Epidermal melanocyte (primary cell): Measurements from ENCODE around the gene BPIFB2.

Experiments used
- DNase-seq: peaks from one replicate; pipeline ENCODE4 v3.0.0; 2011; ENCODE audit warnings: low spot score; ENCODE audit not compliant: insufficient read length

The BPIFB2 gene

DNA sequence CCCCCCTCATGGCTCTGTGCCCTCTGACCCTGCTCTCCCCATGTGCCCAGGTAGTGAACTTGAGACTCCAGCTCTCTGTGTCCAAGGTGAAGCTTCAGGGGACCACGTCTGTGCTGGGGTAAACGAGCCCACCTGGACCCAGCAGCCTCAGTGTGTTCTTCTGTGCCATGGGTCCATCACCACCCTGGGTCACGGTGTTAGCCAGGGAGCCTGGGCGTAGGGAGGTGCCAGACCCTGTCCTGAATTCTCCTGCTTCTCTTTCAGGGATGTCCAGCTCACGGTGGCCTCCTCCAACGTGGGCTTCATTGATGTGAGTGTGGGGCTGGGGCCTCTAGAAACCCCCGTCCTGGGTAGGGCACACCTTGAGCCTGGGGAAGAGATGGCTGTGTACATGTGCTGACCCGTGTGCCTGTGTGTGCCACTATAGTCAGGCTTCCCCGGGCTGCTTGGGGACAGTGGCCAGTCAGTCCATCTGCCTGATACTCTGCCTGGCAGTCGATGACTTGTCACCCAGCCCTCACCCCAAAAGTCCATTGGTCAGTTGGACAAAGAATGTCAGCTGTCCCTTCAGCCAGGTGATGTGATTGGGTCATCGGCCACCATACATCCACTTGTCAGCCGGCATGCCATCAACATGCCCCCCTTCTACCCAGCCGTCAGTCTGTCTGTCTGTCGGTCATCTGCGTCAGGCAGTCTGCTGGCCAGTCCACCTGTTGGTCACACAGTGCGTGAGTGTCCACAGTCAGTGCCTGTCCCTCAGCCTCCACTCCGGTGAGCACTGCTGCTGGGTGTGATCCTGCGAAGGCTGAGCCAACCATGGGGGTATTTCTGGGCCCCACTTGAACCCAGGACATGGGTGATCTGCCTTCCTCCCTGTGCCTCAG is 13.0 kb downstream of the BPIFB2 start:
- DNase-seq: no peak

DNA sequence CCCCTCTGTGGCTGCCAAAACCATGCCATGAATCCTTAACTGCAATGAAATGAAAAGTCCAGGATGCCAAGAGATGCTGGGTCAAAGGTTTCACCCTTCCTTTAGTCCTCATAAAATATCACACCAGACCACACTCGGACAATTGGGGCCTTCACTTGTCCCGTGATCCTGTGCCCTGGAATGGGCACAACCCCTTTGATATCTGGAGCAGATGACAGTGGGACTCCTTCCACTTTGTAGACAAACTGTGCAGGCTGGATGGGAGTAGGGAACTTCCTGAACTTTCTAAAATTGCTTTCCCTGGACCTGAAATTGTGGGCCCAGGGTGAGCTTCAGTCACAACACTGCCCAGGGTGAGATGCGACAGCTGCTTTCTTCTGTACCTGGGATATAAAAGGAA is 14.4 kb downstream of the BPIFB2 start:
- no peak for DNase-seq

DNA sequence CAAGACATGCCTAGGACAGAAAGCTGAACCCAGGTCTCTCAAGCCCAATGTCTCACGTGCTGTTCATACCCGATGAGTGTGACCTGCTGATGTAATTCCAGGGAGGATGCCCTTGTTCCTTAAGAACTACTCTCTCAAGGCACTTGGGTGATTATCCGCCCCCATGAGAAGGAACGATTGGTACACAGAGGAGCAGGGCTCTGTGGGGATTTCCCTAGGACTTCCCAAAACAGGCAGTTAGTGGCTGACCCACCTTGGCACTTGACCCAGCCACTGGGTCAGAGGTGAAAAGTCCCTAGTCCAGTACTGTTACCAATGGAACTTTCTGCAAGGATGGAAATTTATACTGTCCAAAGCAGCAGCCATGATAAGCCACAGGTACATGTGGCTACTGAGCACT is 14.8 kb downstream of the BPIFB2 start:
- DNase-seq: no peak

DNA sequence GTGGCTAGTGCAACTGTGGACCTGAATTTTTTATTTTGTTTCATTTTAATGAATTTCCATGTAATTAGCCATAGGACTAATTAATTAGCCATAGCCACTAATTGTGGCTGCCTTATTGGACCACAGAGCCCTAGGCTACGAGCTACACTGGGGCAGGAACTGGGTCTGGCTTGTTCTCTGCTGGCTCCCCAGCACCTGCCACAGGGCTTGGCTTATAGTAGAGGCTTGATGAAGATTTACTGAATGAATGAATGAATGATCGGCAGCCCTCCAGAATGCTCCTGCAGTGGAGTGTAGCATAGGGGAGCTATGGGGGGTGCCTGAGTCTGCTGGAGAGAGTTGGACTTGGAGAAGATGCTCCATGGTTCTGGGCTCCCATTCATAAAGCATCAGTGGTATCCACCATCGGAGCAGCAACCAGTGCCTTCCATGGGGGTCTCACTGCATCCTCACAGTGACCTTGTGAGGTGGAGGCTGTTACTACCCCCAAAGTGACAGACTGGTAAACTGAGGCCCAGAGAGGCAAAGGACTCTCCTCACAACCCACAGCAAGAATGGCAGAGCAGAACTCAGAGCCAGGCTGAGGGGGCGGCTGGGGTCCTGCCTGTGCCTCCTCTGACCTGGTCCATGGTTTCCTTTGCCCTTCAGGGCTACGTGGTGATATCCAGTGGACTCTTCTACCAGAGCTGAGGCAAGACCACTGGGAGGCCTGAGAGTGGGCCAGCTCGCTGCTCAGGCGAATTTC is 15.4 kb downstream of the BPIFB2 start:
- DNase-seq: no peak

DNA sequence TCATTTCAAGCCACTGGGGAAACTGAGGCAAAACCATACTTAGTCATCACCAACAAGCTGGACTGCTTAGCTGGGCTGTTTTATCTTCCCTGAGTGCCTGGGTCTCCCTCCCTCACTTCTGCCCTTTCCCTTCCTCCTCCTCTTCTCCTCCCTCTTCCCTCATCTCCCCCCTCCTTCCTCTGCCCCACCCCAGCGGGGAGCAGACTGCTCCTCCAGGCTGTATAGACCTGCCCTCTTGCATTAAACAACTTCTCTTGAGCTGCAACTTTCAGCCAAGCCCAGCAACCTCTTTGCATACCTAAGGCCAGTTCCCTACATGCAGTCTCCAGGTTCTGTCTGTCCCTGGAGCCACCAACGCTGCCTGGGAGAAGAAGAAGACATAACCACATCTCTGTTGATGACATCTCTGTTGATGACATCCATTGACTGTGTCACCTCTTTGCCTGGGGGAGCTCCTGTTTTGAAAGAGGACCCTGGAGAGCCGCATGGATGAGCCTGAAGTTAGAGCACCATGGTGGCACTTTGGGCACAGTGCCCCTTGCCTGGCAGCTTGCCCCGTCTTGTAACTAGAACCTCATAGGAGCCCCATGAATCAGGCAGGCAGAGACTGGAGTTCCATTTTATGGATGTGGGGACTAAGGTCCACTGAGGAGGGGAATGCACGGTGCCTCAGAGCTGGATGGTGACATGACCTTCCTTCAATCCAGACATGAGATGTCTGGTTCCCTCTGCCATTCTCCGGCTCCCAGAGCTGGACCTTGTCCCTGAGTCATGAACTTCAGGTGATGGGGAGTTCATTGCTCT is 16.1 kb downstream of the BPIFB2 start:
- DNase-seq: no peak

DNA sequence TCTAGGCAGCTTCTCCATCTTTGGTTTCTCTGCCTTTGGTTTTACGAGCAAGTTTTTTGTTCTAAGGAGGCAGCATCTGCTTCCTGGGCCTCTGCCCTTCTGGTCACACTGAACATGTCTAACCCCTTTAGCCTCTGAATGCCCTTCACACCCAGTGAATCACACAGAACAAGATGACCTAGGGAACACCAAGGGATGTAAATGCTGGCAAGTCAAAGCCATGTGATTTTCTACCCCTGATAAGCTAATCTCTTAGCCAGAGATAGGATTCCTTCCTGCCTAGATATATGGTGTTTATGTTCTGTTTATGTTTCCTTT is 16.7 kb downstream of the BPIFB2 start:
- no peak for DNase-seq

DNA sequence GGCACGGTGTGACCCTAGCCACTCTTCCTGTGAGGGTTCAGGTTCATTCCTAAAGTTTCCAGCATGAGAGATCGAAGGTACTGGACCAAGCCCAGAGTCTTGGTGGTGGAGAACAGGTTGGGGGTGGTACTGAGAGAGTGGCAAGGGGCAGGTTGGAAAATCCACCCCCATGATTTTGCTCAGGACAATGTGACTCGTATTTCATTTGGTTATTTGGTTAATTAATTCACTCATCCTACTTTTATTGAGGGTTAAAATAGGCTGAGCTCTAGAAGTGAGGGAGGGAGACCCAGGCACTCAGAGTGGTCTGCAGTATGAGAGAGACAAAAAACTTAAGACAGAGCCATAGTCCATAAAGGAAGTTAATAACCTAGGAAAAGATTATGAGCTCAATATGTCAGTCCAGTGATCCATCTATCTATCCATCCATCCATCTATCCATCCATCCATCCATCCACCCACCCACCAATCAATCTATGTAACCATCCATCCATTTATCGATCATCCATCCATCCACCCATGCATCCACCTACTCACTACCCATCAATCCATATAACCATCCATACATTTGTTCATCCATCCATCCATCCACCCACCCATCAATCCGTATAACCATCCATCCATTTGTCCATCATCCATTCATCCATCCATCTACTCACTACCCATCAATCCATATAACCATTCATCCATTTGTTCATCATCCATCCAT is 17.3 kb downstream of the BPIFB2 start:
- no peak for DNase-seq

DNA sequence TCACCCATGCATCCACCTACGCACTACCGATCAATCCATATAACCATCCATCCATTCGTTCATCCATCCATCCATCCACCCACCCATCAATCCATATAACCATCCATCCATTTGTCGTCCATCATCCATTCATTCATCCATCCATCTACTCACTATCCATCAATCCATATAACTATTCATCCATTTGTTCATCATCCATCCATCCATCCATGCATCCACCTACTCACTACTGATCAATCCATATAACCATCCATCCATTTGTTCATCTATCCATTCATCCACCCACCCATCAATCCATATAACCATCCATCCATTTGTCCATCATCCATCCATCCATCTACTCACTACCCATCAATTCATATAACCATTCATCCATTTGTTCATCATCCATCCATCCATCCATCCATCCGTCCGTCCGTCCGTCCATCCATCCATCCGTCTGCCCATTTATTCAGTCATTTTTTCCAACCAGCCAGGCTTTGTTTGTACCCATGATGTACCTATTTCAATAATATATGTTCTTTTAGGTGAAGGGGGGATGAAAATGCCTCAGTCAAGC is 17.9 kb downstream of the BPIFB2 start:
- DNase-seq: no peak

DNA sequence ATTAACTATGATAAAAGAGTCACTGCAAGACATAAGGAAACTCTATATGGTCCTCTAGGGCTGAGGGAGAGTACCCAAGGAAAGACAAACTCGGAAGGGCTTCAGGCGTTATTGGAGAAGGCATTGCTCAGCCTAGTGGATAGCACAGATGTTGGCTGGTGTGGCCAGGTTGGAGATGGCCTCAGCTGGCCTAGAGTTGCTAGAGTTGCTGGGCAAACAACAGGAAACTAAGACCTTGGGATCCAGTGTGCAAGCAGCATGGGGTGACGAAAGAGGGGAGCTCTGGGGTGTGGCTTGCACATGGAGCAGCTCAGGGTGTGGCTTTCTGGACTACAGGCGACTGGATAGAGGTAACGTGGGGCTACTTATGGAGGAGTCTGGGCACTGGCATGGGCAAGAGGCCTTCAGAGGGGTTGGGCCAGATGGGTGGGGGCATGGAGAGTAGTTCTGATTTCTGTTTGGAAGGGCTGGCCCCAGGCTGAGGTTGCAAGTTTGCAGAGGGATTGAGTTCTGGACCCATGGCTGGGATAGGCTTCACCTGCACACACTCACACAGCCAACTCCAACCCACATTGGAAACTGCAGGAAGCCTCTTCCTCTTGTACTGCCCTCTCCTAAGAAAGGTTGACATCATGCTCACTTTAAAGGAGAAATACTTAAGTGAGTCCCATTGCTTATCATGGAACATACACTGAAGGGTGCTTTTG is 18.7 kb downstream of the BPIFB2 start:
- no peak for DNase-seq

DNA sequence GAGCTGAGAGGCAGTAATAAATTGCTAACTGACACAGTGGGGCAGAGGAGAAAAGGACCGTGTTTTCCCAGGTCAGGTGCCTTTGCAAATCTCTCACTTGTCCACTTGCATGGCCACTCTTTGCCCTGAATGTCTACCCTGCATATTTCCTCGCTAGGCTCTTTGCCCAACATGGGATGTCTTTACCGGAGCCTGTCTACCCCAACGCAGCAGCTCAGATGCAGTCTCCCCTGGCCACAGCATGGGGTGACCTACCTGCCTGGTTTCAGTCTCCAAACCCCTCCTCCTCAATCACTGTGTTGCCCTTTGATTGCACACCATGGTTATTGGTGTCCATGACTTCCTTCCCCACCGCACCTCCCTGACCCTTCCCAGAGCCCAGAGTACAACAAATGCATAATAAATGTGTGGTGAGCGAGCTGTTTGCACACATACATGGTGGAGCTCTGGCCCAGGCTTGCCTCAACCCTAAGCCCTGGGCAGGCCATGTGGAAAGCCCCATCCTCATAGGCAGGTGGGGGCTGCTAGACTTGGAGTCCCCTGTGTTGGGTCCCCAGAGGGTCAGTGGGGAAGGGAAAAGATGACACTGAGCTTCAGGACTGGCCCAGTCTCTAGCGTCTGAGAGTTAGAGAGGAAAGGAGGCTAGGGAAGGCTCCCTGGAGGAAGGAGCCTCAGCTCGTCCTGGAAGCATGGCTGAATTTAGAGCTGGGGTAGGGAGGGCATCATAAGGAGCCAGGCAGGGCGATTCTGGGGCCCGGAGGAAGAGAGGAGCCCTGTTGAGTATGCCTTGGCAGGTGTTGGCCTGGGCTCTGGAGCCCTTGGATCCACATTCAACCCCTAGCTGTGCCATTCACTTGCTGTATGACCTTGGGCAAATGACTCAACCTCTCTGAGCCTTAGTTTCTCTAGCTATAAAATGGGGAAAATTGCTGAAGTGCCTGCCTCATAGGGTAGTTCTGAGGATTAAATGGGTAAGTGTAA is 19.6 kb downstream of the BPIFB2 start:
- DNase-seq: no peak

DNA sequence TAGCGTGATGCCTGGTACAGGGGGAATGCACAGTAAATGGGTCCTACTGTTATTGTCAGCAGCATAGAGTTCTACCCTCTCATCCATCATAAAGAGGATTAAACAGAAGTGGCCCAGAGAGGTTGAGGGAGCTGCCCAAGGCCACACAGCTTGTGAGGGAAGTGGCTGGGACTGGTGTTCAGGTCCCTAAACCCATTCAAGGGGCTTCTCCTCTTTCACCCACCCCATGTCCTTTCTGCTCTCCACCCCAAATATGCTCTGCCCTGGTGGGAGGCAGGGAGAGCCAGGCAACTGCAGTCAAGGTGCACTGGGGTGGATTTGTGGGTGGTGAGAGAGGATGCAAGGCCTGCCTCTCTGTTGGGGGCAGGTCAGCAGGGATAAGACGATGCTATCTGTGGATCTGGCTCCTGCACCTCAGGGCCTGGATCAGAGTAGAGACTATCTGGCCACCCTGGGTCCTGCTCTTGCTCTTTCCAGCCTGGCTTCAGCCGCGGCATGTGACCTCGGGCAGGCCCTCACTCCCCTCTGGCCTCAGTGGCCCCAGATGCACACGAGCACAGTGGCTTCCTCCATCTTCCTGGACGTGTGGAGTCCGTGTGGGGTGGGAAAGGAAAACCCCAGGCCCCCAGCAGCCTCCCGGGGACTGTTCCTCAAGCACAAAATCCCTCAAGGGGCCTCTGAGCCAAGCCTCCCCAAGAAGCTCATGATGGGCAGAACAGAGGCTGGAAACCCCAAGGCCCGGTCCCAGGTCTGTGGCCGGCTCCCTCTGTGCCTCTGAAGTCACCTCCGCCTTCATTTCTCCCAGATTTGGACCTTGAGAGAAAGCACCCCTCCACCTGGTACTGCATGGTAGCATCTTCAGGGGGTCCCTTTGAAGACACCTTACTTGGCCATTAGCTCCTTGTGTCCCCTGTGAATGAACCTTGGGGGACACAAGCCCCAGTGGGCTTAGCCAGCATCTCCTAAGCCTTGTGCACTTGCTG is 20.6 kb downstream of the BPIFB2 start:
- no peak for DNase-seq

DNA sequence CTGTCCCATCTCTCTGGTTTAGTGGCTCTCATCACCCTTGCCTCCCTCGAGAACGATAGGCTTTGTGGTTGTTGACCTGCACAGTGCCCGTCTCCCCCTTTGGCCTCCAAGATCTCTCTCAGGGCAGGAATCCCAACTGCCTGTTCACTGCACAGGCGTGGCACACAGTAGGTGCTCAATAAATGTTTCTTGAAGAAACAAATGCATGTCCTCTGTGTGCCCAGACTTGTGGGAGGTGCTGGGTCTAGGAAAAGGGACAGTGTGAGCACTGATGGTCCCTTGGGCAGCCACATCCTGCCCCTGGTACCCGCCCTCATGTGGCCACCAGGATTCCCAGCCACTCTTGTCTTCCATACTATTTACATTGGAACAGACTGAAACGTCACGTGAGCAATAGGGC is 21.4 kb downstream of the BPIFB2 start:
- no peak for DNase-seq

DNA sequence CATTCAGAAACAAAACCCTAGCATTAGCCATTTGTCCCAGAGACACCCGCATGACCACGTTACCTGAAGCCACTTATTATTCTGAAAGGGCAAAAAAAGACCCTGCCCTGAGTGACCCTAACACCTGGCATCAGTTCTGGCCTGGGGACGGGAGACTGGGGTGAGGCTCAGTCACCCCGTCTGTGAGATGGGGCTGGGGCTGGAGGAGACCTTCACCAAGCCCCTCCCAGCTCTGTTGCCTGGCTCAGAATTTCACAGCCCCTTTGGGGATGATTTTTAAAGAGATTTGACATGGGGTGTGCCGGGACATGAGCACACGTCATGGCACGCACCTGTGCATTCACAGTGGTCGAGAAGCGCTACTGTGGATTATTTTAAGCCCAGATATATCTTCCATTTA is 22.6 kb downstream of the BPIFB2 start:
- no peak for DNase-seq

DNA sequence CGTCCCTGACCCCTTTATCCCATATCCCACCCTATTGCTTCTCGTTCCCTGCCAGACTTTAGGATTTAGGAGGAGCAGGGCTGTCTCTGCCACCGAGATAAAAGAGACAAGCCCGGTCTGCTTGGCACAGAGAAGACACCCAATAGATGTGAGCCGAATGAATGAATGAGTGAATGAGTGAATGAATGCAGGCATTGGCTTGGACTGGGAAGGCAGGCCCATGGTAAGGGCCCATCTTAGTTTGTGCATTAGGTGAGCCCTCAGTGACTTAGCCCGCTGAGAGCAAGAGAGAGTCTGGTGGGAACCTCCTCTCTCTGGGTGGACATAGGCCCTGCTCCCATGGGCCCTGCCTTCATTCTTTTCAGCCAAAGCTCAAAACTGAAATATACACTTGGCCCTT is 23.1 kb downstream of the BPIFB2 start:
- DNase-seq: no peak

DNA sequence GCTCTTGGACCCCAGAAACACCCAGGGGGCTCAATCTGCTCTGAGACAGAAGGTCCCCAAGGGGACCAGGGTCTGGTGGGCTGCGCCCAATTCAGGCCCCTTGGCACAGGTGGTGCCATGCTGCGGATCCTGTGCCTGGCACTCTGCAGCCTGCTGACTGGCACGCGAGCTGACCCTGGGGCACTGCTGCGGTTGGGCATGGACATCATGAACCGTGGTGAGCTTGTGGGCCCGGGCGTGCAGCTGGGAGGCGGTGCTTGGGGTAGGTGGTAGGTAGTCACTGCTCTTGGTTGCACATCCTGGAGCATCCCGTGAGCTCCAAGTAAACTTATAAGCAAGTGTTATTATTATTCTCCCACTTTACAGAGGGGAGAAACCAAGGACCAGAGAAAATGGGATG is 24.0 kb downstream of the BPIFB2 start, which contains the start of gene BPIFB6:
BPIFB6 (plus strand) TSS at position 118 of the 400 bp plus-strand sequence; CDS start at position 118, 0 bp downstream.
- no peak for DNase-seq

DNA sequence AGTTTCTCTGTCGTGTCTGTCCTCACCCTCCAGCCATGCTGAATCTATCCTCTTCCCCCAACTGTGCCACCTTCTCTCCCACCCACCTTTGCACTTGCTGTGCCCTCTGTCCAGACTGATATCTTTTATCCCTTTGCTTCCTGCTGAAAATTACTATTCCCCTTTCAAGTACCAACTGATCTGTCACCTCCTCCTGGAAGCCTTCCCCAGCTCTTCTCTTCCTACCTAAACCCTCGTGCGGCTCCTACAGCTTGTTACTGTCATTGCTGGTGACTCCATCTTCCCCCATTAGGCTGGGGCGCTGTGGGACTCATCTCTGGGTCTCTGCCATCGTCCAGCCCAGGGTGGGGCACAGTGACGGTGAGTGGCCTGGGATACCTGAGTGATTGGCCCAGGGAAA is 25.1 kb downstream of the BPIFB2 start:
- DNase-seq: no peak

DNA sequence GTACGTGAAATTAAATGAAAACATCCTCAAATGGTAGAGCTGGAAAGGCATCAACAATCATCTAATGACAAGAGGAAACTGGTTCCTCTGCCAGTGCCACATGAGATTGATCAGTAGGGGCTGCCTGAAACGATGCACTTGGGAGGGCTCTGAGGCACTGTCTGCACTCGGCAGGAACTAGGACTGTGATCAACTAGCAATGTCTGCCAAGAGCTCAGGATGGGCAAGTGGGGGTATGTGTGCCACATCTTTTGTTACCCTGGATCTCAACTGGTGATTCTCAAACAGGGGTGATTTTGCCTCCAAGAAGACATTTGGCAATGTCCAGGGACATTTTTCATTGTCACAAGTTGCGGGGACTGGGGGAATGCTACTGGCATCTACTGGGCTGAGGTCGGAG is 25.9 kb downstream of the BPIFB2 start:
- no peak for DNase-seq

DNA sequence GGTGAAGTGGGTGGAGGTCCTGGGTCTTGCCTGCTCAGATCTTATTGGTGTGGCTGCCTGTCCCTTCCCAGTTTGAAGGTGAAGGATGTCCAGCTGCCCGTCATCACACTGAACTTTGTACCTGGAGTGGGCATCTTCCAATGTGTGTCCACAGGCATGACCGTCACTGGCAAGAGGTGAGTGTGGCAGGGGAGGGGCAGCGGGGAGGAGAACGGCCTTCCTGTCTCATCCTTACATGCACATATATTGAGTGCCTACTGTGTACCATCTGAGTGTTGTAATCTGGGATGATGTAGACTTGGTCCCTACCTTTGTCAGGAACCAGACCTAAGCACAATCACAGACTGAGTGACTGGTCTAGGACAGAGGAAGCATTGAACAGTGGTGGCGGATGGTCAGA is 26.6 kb downstream of the BPIFB2 start:
- DNase-seq: no peak
